ENCODE results near the gene TMEM106C. TPM values are rescaled to one million over a fixed set of nuclear protein-coding genes. Genes with fewer than 3 reads are reported as not detected.

TMEM106C gene
- total RNA-seq, 1 experiment from 2014 or later, result 48.3 TPM

DNA sequence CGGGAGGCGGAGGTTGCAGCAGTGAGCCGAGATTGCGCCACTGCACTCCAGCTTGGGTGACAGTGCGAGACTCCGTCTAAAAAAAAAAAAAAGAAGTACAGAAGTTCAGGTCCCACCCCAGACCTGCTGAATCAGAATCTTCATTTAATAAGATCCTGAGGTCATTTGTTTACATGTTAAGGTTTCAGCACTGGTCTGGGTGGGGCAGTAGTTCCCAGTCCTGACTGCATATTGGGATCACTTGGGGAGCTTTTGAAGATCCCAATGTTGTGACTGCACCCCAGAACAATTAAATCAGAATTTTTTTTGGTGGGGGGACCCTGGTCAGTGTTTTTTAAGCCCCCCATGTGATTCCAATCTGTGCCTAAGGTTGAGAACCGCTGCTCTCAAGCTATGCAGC is 52.6 kb downstream of the TMEM106C start (continued):
- TF ChIP-seq, protein P1, sequence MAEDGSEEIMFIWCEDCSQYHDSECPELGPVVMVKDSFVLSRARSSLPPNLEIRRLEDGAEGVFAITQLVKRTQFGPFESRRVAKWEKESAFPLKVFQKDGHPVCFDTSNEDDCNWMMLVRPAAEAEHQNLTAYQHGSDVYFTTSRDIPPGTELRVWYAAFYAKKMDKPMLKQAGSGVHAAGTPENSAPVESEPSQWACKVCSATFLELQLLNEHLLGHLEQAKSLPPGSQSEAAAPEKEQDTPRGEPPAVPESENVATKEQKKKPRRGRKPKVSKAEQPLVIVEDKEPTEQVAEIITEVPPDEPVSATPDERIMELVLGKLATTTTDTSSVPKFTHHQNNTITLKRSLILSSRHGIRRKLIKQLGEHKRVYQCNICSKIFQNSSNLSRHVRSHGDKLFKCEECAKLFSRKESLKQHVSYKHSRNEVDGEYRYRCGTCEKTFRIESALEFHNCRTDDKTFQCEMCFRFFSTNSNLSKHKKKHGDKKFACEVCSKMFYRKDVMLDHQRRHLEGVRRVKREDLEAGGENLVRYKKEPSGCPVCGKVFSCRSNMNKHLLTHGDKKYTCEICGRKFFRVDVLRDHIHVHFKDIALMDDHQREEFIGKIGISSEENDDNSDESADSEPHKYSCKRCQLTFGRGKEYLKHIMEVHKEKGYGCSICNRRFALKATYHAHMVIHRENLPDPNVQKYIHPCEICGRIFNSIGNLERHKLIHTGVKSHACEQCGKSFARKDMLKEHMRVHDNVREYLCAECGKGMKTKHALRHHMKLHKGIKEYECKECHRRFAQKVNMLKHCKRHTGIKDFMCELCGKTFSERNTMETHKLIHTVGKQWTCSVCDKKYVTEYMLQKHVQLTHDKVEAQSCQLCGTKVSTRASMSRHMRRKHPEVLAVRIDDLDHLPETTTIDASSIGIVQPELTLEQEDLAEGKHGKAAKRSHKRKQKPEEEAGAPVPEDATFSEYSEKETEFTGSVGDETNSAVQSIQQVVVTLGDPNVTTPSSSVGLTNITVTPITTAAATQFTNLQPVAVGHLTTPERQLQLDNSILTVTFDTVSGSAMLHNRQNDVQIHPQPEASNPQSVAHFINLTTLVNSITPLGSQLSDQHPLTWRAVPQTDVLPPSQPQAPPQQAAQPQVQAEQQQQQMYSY (CRISPR knock-in tag; IDR thresholded peaks at IDR 0.05), result no peak
- no peak for TF ChIP-seq GRHL2 (CRISPR knock-in tag; IDR thresholded peaks at IDR 0.05; ENCODE audit: insufficient replicate concordance, severe bottlenecking)
- no peak for TF ChIP-seq GTF2I (CRISPR knock-in tag; conservative IDR thresholded peaks at IDR 0.05)
- TF ChIP-seq, protein P2, sequence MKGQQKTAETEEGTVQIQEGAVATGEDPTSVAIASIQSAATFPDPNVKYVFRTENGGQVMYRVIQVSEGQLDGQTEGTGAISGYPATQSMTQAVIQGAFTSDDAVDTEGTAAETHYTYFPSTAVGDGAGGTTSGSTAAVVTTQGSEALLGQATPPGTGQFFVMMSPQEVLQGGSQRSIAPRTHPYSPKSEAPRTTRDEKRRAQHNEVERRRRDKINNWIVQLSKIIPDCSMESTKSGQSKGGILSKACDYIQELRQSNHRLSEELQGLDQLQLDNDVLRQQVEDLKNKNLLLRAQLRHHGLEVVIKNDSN (CRISPR knock-in tag; IDR thresholded peaks at IDR 0.05), result no peak
- TF ChIP-seq, protein P3, sequence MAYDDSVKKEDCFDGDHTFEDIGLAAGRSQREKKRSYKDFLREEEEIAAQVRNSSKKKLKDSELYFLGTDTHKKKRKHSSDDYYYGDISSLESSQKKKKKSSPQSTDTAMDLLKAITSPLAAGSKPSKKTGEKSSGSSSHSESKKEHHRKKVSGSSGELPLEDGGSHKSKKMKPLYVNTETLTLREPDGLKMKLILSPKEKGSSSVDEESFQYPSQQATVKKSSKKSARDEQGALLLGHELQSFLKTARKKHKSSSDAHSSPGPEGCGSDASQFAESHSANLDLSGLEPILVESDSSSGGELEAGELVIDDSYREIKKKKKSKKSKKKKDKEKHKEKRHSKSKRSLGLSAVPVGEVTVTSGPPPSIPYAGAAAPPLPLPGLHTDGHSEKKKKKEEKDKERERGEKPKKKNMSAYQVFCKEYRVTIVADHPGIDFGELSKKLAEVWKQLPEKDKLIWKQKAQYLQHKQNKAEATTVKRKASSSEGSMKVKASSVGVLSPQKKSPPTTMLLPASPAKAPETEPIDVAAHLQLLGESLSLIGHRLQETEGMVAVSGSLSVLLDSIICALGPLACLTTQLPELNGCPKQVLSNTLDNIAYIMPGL (CRISPR knock-in tag; IDR thresholded peaks at IDR 0.05), result no peak
- TF ChIP-seq RORB (CRISPR knock-in tag; IDR thresholded peaks at IDR 0.05), result no peak
- TF ChIP-seq GABPB1 (CRISPR knock-in tag; IDR thresholded peaks at IDR 0.05), result no peak

DNA sequence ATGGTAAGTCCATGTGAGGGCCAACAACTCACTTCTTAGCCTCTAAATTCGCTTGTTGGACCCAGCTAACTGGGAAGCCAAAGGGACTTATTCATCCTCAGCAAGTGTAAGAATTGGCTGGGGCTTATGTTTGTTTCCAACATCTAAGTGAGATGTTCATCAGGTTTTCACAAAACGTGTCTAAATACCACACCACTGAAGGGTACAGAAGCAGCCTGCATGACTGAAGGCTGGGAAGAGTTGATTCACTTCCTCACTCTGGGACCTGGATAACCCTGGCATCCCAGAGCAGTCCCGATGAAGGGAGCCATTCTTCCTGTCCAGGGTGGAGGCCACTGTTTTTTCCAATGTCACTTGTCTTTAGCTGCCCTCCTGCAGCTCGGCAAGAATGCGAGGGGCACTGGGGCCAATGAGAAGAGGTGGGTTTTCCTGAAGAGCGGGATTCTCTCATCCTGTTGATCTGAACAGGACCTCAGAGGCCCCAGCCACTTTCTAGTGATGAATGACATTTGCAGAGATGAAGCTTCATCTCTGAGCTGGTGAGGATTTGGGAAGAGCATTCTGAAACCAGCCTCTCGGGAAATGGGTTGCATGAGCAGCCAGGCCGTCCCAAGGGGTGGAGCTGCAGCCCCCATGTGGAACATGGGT is 53.1 kb downstream of the TMEM106C start:
- ATAC-seq, result no peak
- H3K27me3 Mint-ChIP-seq (ENCODE audit: low read depth), result peaks cover 100% of the 10 kb centered on the region
- H3K4me1 Mint-ChIP-seq, result 0 out of 2 replicates have a peak, but pooled peaks cover under 1% of the 10 kb centered on the region
- H3K4me3 Mint-ChIP-seq, result no peak overlapping the region
- ChIA-PET CTCF (interaction anchor here (1.0 kb wide), 2 partner anchors 11 to 53 kb away, joined by 4 read pairs; partner anchors contain the start of gene TMEM106C), POLR2A (no interaction called here)
- no peak for DNase-seq (ENCODE audit: low spot score)
- H3K27ac Mint-ChIP-seq, result no peak overlapping the region
- no peaks in the 10 kb centered on the region for H3K9me3 Mint-ChIP-seq
- no peaks in the 10 kb centered on the region for H3K36me3 Mint-ChIP-seq
- TF ChIP-seq, protein P4, sequence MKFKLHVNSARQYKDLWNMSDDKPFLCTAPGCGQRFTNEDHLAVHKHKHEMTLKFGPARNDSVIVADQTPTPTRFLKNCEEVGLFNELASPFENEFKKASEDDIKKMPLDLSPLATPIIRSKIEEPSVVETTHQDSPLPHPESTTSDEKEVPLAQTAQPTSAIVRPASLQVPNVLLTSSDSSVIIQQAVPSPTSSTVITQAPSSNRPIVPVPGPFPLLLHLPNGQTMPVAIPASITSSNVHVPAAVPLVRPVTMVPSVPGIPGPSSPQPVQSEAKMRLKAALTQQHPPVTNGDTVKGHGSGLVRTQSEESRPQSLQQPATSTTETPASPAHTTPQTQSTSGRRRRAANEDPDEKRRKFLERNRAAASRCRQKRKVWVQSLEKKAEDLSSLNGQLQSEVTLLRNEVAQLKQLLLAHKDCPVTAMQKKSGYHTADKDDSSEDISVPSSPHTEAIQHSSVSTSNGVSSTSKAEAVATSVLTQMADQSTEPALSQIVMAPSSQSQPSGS (CRISPR knock-in tag; IDR thresholded peaks at IDR 0.05; ENCODE audit: borderline replicate concordance, low read depth), result no peak
- TF ChIP-seq, protein P5, sequence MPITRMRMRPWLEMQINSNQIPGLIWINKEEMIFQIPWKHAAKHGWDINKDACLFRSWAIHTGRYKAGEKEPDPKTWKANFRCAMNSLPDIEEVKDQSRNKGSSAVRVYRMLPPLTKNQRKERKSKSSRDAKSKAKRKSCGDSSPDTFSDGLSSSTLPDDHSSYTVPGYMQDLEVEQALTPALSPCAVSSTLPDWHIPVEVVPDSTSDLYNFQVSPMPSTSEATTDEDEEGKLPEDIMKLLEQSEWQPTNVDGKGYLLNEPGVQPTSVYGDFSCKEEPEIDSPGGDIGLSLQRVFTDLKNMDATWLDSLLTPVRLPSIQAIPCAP (CRISPR knock-in tag; IDR thresholded peaks at IDR 0.05), result no peak
- no peak for TF ChIP-seq ZNF263 (CRISPR knock-in tag; IDR thresholded peaks at IDR 0.05; ENCODE audit: low read depth)
- TF ChIP-seq NFE2L1 (CRISPR knock-in tag; IDR thresholded peaks at IDR 0.05), result no peak
- TF ChIP-seq, protein P6, sequence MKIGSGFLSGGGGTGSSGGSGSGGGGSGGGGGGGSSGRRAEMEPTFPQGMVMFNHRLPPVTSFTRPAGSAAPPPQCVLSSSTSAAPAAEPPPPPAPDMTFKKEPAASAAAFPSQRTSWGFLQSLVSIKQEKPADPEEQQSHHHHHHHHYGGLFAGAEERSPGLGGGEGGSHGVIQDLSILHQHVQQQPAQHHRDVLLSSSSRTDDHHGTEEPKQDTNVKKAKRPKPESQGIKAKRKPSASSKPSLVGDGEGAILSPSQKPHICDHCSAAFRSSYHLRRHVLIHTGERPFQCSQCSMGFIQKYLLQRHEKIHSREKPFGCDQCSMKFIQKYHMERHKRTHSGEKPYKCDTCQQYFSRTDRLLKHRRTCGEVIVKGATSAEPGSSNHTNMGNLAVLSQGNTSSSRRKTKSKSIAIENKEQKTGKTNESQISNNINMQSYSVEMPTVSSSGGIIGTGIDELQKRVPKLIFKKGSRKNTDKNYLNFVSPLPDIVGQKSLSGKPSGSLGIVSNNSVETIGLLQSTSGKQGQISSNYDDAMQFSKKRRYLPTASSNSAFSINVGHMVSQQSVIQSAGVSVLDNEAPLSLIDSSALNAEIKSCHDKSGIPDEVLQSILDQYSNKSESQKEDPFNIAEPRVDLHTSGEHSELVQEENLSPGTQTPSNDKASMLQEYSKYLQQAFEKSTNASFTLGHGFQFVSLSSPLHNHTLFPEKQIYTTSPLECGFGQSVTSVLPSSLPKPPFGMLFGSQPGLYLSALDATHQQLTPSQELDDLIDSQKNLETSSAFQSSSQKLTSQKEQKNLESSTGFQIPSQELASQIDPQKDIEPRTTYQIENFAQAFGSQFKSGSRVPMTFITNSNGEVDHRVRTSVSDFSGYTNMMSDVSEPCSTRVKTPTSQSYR (CRISPR knock-in tag; IDR thresholded peaks at IDR 0.05), result no peak
- no peak for TF ChIP-seq ETV6 (CRISPR knock-in tag; IDR thresholded peaks at IDR 0.05)
- TF ChIP-seq, protein P7, sequence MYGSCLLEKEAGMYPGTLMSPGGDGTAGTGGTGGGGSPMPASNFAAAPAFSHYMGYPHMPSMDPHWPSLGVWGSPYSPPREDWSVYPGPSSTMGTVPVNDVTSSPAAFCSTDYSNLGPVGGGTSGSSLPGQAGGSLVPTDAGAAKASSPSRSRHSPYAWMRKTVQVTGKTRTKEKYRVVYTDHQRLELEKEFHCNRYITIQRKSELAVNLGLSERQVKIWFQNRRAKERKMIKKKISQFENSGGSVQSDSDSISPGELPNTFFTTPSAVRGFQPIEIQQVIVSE (CRISPR knock-in tag; IDR thresholded peaks at IDR 0.05; ENCODE audit: borderline replicate concordance), result no peak
- no peak for TF ChIP-seq CBFB (CRISPR knock-in tag; IDR thresholded peaks at IDR 0.05; ENCODE audit: low read depth)
- TF ChIP-seq RORB (CRISPR knock-in tag; IDR thresholded peaks at IDR 0.05), result no peak
- TF ChIP-seq, protein P8, sequence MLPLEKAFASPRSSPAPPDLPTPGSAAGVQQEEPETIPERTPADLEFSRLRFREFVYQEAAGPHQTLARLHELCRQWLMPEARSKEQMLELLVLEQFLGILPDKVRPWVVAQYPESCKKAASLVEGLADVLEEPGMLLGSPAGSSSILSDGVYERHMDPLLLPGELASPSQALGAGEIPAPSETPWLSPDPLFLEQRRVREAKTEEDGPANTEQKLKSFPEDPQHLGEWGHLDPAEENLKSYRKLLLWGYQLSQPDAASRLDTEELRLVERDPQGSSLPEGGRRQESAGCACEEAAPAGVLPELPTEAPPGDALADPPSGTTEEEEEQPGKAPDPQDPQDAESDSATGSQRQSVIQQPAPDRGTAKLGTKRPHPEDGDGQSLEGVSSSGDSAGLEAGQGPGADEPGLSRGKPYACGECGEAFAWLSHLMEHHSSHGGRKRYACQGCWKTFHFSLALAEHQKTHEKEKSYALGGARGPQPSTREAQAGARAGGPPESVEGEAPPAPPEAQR (CRISPR knock-in tag; IDR thresholded peaks at IDR 0.05), result no peak
- no peak for TF ChIP-seq NFYB (CRISPR knock-in tag; conservative IDR thresholded peaks at IDR 0.05; ENCODE audit: low read depth)
- no peak for TF ChIP-seq GRHL2 (CRISPR knock-in tag; IDR thresholded peaks at IDR 0.05; ENCODE audit: insufficient replicate concordance, severe bottlenecking)
- no peak for TF ChIP-seq TCF7 (CRISPR knock-in tag; IDR thresholded peaks at IDR 0.05; ENCODE audit: low read depth)
- TF ChIP-seq HMGA2 (CRISPR knock-in tag; IDR thresholded peaks at IDR 0.05), result no peak
- TF ChIP-seq, protein P9, sequence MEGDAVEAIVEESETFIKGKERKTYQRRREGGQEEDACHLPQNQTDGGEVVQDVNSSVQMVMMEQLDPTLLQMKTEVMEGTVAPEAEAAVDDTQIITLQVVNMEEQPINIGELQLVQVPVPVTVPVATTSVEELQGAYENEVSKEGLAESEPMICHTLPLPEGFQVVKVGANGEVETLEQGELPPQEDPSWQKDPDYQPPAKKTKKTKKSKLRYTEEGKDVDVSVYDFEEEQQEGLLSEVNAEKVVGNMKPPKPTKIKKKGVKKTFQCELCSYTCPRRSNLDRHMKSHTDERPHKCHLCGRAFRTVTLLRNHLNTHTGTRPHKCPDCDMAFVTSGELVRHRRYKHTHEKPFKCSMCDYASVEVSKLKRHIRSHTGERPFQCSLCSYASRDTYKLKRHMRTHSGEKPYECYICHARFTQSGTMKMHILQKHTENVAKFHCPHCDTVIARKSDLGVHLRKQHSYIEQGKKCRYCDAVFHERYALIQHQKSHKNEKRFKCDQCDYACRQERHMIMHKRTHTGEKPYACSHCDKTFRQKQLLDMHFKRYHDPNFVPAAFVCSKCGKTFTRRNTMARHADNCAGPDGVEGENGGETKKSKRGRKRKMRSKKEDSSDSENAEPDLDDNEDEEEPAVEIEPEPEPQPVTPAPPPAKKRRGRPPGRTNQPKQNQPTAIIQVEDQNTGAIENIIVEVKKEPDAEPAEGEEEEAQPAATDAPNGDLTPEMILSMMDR (IDR thresholded peaks at IDR 0.05), result no peak
